PC-9 (cell line): ENCODE data around the gene TEKT2. TPM values are rescaled to one million over a fixed set of nuclear protein-coding genes. Genes with fewer than 3 reads are reported as not detected.

Experiments used
- BruUV-seq: library from RNA; stranded (reverse); fragments of 400-500 nt; replicated peaks from 2 replicates; lab custom pipeline; 2021; lab: Mats Ljungman, UMichigan
- CTCF ChIA-PET: fragments of 300-600 bp; sonication (Branson Sonifier 250); formaldehyde crosslinking; loops from one replicate; lab custom pipeline; 2022; ENCODE audit warnings: antibody characterized with exemption; lab: Charles Lee
- POLR2A ChIA-PET: fragments of 300-600 bp; sonication (Branson Sonifier 250); formaldehyde crosslinking; loops from one replicate; lab custom pipeline; 2022; ENCODE audit warnings: antibody characterized with exemption; ENCODE audit not compliant: unreplicated experiment; lab: Charles Lee
- DNase-seq, 2 experiments: peaks; one replicate each; pipeline versions ENCODE4 v3.0.0 to v3.0.0-alpha.2; 2015 to 2022; ENCODE audit warnings: mixed read lengths in 1 of 2
- H2AFZ ChIP-seq: fragments of 200-600 bp; sonication (generic); 2 replicates; pipeline ENCODE4 v1.8.1; 2017; ENCODE audit warnings: antibody characterized with exemption
- H3F3A ChIP-seq: fragments of 200-600 bp; sonication (generic); 2 replicates; pipeline ENCODE4 v1.8.1; 2017; ENCODE audit warnings: antibody characterized with exemption, mild to moderate bottlenecking, low read depth; ENCODE audit not compliant: insufficient read depth
- H3K27ac ChIP-seq: fragments of 200-600 bp; sonication (generic); 2 replicates; pipeline ENCODE4 v1.6.1; 2016; ENCODE audit warnings: mixed run types
- H3K27me3 ChIP-seq: fragments of 200-600 bp; sonication (generic); 2 replicates; pipeline ENCODE4 v1.6.1; 2016; ENCODE audit warnings: low read depth, mixed run types; ENCODE audit not compliant: insufficient read depth
- H3K36me3 ChIP-seq: fragments of 200-600 bp; sonication (generic); 2 replicates; pipeline ENCODE4 v1.6.1; 2016; ENCODE audit warnings: low read depth, mixed run types
- H3K4me1 ChIP-seq: fragments of 200-600 bp; sonication (generic); replicated peaks from 2 replicates; pipeline ENCODE4 v1.6.1; 2016; ENCODE audit warnings: mixed run types; ENCODE audit not compliant: insufficient read depth
- H3K4me2 ChIP-seq: fragments of 200-600 bp; sonication (generic); 2 replicates; pipeline ENCODE4 v1.6.1; 2017; ENCODE audit warnings: mixed run types
- H3K4me3 ChIP-seq: fragments of 200-600 bp; sonication (generic); 2 replicates; pipeline ENCODE4 v1.6.1; 2016; ENCODE audit warnings: mixed run types
- H3K79me2 ChIP-seq: fragments of 200-600 bp; sonication (generic); 2 replicates; pipeline ENCODE4 v1.6.1; 2017; ENCODE audit warnings: low read depth, mixed run types
- H3K9me2 ChIP-seq: fragments of 200-600 bp; sonication (generic); 2 replicates; pipeline ENCODE4 v1.8.1; 2017; ENCODE audit warnings: mild to moderate bottlenecking; ENCODE audit not compliant: insufficient read depth
- H3K9me3 ChIP-seq: fragments of 200-600 bp; sonication (generic); 2 replicates; pipeline ENCODE4 v1.8.1; 2016; ENCODE audit warnings: low read depth; ENCODE audit not compliant: insufficient read depth
- H4K20me1 ChIP-seq: fragments of 200-600 bp; sonication (generic); 2 replicates; pipeline ENCODE4 v1.8.1; 2017; ENCODE audit not compliant: insufficient read depth
- CTCF ChIP-seq: fragments of 200-600 bp; sonication (generic); conservative IDR thresholded peaks from 2 replicates; pipeline ENCODE4 v1.6.1; 2017; ENCODE audit warnings: mixed run types, antibody characterized with exemption, mild to moderate bottlenecking, moderate library complexity
- EZH2 ChIP-seq: fragments of 200-600 bp; sonication (generic); IDR thresholded peaks from 2 replicates; pipeline ENCODE4 v1.8.0; 2017; ENCODE audit warnings: antibody characterized with exemption, low read depth
- intact Hi-C: fragments of 100-400 bp; cut with micrococcal nuclease; formaldehyde crosslinking; loops from one replicate; pipeline ENCODE4 v1.10.0; 2022; ENCODE audit not compliant: unreplicated experiment
- total RNA-seq: library from RNA; stranded (reverse); gene quantifications from 2 replicates; pipeline ENCODE4 v1.2.3, GENCODE V29; 2021

TEKT2 gene
- total RNA-seq, 1 experiment from 2014 or later: 1.1 TPM

- intact Hi-C loops: no loop called here
- Histone ChIP-seq H3K27me3 (no peaks in the 10 kb centered on the region), H4K20me1 (no peaks in the 10 kb centered on the region), H3K9me2 (no peaks in the 10 kb centered on the region), H3F3A (no peaks in the 10 kb centered on the region), H3K9me3 (no peaks in the 10 kb centered on the region), H3K36me3 (no peaks in the 10 kb centered on the region), H2AFZ (no peak overlapping the region), H3K27ac (no peak overlapping the region), H3K79me2 (no peaks in the 10 kb centered on the region), H3K4me3 (no peak overlapping the region), H3K4me2 (no peak overlapping the region), H3K4me1 (peaks cover 9% of the 10 kb centered on the region; the same call in 1 of the 2 replicates)
- no peak for DNase-seq
- TF ChIP-seq CTCF: no peak
- no peak for TF ChIP-seq EZH2
- no TSS peak for BruUV-seq
- CTCF ChIA-PET: interaction anchor here (0.7 kb wide), 1 partner anchor 404 kb away, joined by 3 read pairs; no protein-coding TSS in a partner anchor
- POLR2A ChIA-PET: no interaction called here
Measured at GRCh38 chr1:36067871-36068270, 16.0 kb upstream of the TEKT2 start.

GRCh38 chr1:36068866-36069265, 15.0 kb upstream of the TEKT2 start:
- CTCF ChIA-PET: interaction anchor here (0.6 kb wide), 1 partner anchor 357 kb away, joined by 12 read pairs; no protein-coding TSS in a partner anchor
- POLR2A ChIA-PET: no interaction called here

GRCh38 chr1:36070349-36070748, 13.5 kb upstream of the TEKT2 start:
- intact Hi-C loops: no loop called here
- Histone ChIP-seq H2AFZ (no peak overlapping the region), H3K27ac (no peak overlapping the region), H3K4me2 (no peak overlapping the region), H3K27me3 (no peaks in the 10 kb centered on the region), H3K4me3 (no peak overlapping the region), H4K20me1 (no peaks in the 10 kb centered on the region), H3K4me1 (peaks cover 9% of the 10 kb centered on the region; the same call in 1 of the 2 replicates), H3K79me2 (no peaks in the 10 kb centered on the region), H3F3A (no peaks in the 10 kb centered on the region), H3K9me3 (no peaks in the 10 kb centered on the region), H3K9me2 (no peaks in the 10 kb centered on the region), H3K36me3 (no peaks in the 10 kb centered on the region)
- ChIA-PET POLR2A (no interaction called here), CTCF (no interaction called here)
- TF ChIP-seq CTCF (no peak), EZH2 (no peak)
- no TSS peak for BruUV-seq
- no peak for DNase-seq

More at GRCh38 chr1:36068866-36069265, 15.0 kb upstream of the TEKT2 start:
- Histone ChIP-seq H3K9me3 (no peaks in the 10 kb centered on the region), H3K4me3 (no peak overlapping the region), H3K4me2 (no peak overlapping the region), H3K79me2 (no peaks in the 10 kb centered on the region), H3K9me2 (no peaks in the 10 kb centered on the region), H3F3A (no peaks in the 10 kb centered on the region), H3K27me3 (no peaks in the 10 kb centered on the region), H2AFZ (no peak overlapping the region), H3K4me1 (peaks cover 9% of the 10 kb centered on the region; the same call in 1 of the 2 replicates), H3K27ac (peak overlapping the region; percentile 8; the same call in 1 of the 2 replicates), H3K36me3 (no peaks in the 10 kb centered on the region), H4K20me1 (no peaks in the 10 kb centered on the region)
- no TSS peak for BruUV-seq
- DNase-seq: peak in 1 of 2 experiments; percentile 78
- intact Hi-C loops: no loop called here
- TF ChIP-seq CTCF (no peak), EZH2 (no peak)
